ACC112 (cell line): ENCODE measurements around the gene RBM6.

Experiments used
- H2AFZ ChIP-seq: fragments of 200-600 bp; sonication (generic); one replicate; pipeline ENCODE4 v1.6.0; 2017; ENCODE audit warnings: antibody characterized with exemption, low read length; ENCODE audit not compliant: unreplicated experiment
- H3K27ac ChIP-seq: fragments of 200-600 bp; sonication (generic); 2 replicates; pipeline ENCODE4 v1.5.1; 2014; ENCODE audit warnings: low read depth, mild to moderate bottlenecking, antibody characterized with exemption, low read length, moderate library complexity
- H3K27me3 ChIP-seq: fragments of 200-600 bp; sonication (generic); 2 replicates; pipeline ENCODE4 v1.6.1; 2014; ENCODE audit warnings: mild to moderate bottlenecking, antibody characterized with exemption, low read length, moderate library complexity, mixed read lengths; ENCODE audit not compliant: insufficient read depth
- H3K36me3 ChIP-seq: fragments of 200-600 bp; sonication (generic); 2 replicates; pipeline ENCODE4 v1.6.1; 2016; ENCODE audit warnings: mild to moderate bottlenecking, antibody characterized with exemption, low read length, moderate library complexity, mixed read lengths; ENCODE audit not compliant: insufficient read depth
- H3K4me1 ChIP-seq: fragments of 200-600 bp; sonication (generic); one replicate; pipeline ENCODE4 v1.6.1; 2016; ENCODE audit warnings: low read length, mixed read lengths; ENCODE audit not compliant: insufficient read depth, unreplicated experiment, control insufficient read depth
- H3K4me3 ChIP-seq: fragments of 200-600 bp; sonication (generic); 2 replicates; pipeline ENCODE4 v1.5.1; 2014; ENCODE audit warnings: mild to moderate bottlenecking, low read depth, low read length
- H3K79me2 ChIP-seq: fragments of 200-600 bp; sonication (generic); one replicate; pipeline ENCODE4 v1.6.0; 2016; ENCODE audit warnings: low read length; ENCODE audit not compliant: control insufficient read depth, unreplicated experiment, insufficient read depth

Gene RBM6

GRCh38 chr3:50120364-50121071 lies 180.6 kb downstream of the RBM6 start:
- Histone ChIP-seq H3K27me3 (no peaks in the 10 kb centered on the region), H3K79me2 (no peaks in the 10 kb centered on the region), H3K4me1 (peaks cover 8% of the 10 kb centered on the region), H3K27ac (no peak overlapping the region), H2AFZ (no peak overlapping the region), H3K36me3 (peaks cover 23% of the 10 kb centered on the region; the same call in 1 of the 2 replicates), H3K4me3 (no peak overlapping the region)

GRCh38 chr3:50121072-50122032 lies 181.4 kb downstream of the RBM6 start:
- peaks cover 16% of the 10 kb centered on the region; the same call in 1 of the 2 replicates for H3K36me3 ChIP-seq
- no peak overlapping the region for H2AFZ ChIP-seq
- peaks cover 9% of the 10 kb centered on the region for H3K4me1 ChIP-seq
- no peaks in the 10 kb centered on the region for H3K79me2 ChIP-seq
- H3K27ac ChIP-seq: no peak overlapping the region
- H3K27me3 ChIP-seq: no peaks in the 10 kb centered on the region
- H3K4me3 ChIP-seq: no peak overlapping the region

- Histone ChIP-seq H3K4me3 (no peak overlapping the region), H3K27ac (no peak overlapping the region), H3K36me3 (peaks cover 9% of the 10 kb centered on the region; the same call in 1 of the 2 replicates), H3K79me2 (no peaks in the 10 kb centered on the region), H3K27me3 (no peaks in the 10 kb centered on the region), H2AFZ (no peak overlapping the region), H3K4me1 (peaks cover 12% of the 10 kb centered on the region)
Measured at GRCh38 chr3:50122071-50122470, 182.1 kb downstream of the RBM6 start.

- Histone ChIP-seq H3K79me2 (no peaks in the 10 kb centered on the region), H3K36me3 (peaks cover 5% of the 10 kb centered on the region; the same call in 1 of the 2 replicates), H3K4me3 (no peak overlapping the region), H3K27me3 (no peaks in the 10 kb centered on the region), H3K27ac (no peak overlapping the region), H3K4me1 (peaks cover 12% of the 10 kb centered on the region), H2AFZ (no peak overlapping the region)
Measured at GRCh38 chr3:50122661-50123391, 182.9 kb downstream of the RBM6 start.

- no peaks in the 10 kb centered on the region for H3K79me2 ChIP-seq
- H3K36me3 ChIP-seq: peaks cover 4% of the 10 kb centered on the region; the same call in 1 of the 2 replicates
- H3K4me1 ChIP-seq: peaks cover 12% of the 10 kb centered on the region
- H3K4me3 ChIP-seq: no peak overlapping the region
- H2AFZ ChIP-seq: no peak overlapping the region
- no peak overlapping the region for H3K27ac ChIP-seq
- H3K27me3 ChIP-seq: no peaks in the 10 kb centered on the region
Measured at GRCh38 chr3:50123394-50124051, 183.6 kb downstream of the RBM6 start.

GRCh38 chr3:50124052-50124799 lies 184.3 kb downstream of the RBM6 start:
- H3K4me3 ChIP-seq: no peak overlapping the region

GRCh38 chr3:50124800-50125178 lies 184.8 kb downstream of the RBM6 start:
- Histone ChIP-seq H3K27me3 (no peaks in the 10 kb centered on the region), H3K4me3 (no peak overlapping the region), H2AFZ (no peak overlapping the region), H3K36me3 (no peaks in the 10 kb centered on the region), H3K79me2 (no peaks in the 10 kb centered on the region), H3K4me1 (peaks cover 12% of the 10 kb centered on the region), H3K27ac (no peak overlapping the region)

More at GRCh38 chr3:50124052-50124799, 184.3 kb downstream of the RBM6 start:
- peaks cover 12% of the 10 kb centered on the region for H3K4me1 ChIP-seq
- no peaks in the 10 kb centered on the region for H3K36me3 ChIP-seq
- no peaks in the 10 kb centered on the region for H3K27me3 ChIP-seq
- H2AFZ ChIP-seq: no peak overlapping the region
- no peak overlapping the region for H3K27ac ChIP-seq
- no peaks in the 10 kb centered on the region for H3K79me2 ChIP-seq

GRCh38 chr3:50125541-50126286 lies 185.8 kb downstream of the RBM6 start:
- Histone ChIP-seq H3K27ac (no peak overlapping the region), H2AFZ (no peak overlapping the region), H3K27me3 (no peaks in the 10 kb centered on the region), H3K36me3 (no peaks in the 10 kb centered on the region), H3K4me3 (no peak overlapping the region), H3K4me1 (peaks cover 12% of the 10 kb centered on the region), H3K79me2 (no peaks in the 10 kb centered on the region)
